Glutamatergic neuron (in vitro differentiated cells): ENCODE results near the gene B3GAT3. TPM values are rescaled to one million over a fixed set of nuclear protein-coding genes. Genes with fewer than 3 reads are reported as not detected.

ENCODE experiments used
- DNase-seq: peaks from one replicate; pipeline ENCODE4 v3.0.0; 2022
- H3K27ac Mint-ChIP-seq: one replicate; pipeline ENCODE4 v1.8.0; 2020; ENCODE audit warnings: mild to moderate bottlenecking, mixed read lengths, inconsistent platforms; ENCODE audit not compliant: unreplicated experiment
- H3K27me3 Mint-ChIP-seq: one replicate; pipeline ENCODE4 v1.8.0; 2020; ENCODE audit warnings: mild to moderate bottlenecking, moderate library complexity, mixed read lengths, inconsistent platforms; ENCODE audit not compliant: unreplicated experiment
- H3K36me3 Mint-ChIP-seq: one replicate; pipeline ENCODE4 v1.8.0; 2020; ENCODE audit warnings: mild to moderate bottlenecking, mixed read lengths, inconsistent platforms; ENCODE audit not compliant: unreplicated experiment
- H3K4me1 Mint-ChIP-seq: one replicate; pipeline ENCODE4 v1.8.0; 2020; ENCODE audit warnings: mild to moderate bottlenecking, low read depth, mixed read lengths, inconsistent platforms; ENCODE audit not compliant: unreplicated experiment
- H3K4me3 Mint-ChIP-seq: one replicate; pipeline ENCODE4 v1.8.0; 2020; ENCODE audit warnings: mild to moderate bottlenecking, mixed read lengths, inconsistent platforms; ENCODE audit not compliant: unreplicated experiment
- H3K9me3 Mint-ChIP-seq: one replicate; pipeline ENCODE4 v1.8.0; 2020; ENCODE audit warnings: mild to moderate bottlenecking, moderate library complexity, mixed read lengths, inconsistent platforms; ENCODE audit not compliant: unreplicated experiment
- CTCF ChIP-seq: fragments of 200-600 bp; sonication (generic); IDR thresholded peaks from one replicate; pipeline ENCODE4 v1.5.0; 2021; ENCODE audit not compliant: partially characterized antibody, unreplicated experiment
- total RNA-seq: library from RNA; stranded (reverse); fragmentation: NEBNext Ultra II Directional; extraction: Animal tissue kit (Norgen Biotek cat#: 25700); gene quantifications from one replicate; pipeline ENCODE4 v1.2.1, GENCODE V29; 2021; ENCODE audit not compliant: unreplicated experiment

Gene B3GAT3
- total RNA-seq, 1 donor from 2014 or later, result 71.6 TPM

GRCh38 chr11:62575156-62575555 lies 46.6 kb downstream of the B3GAT3 start:
- TF ChIP-seq CTCF, result no peak
- no peak for DNase-seq
- Mint-ChIP-seq H3K9me3 (peaks cover 5% of the 10 kb centered on the region), H3K4me1 (peaks cover 16% of the 10 kb centered on the region), H3K27ac (peak overlapping the region; percentile 91), H3K27me3 (peaks cover 8% of the 10 kb centered on the region), H3K4me3 (peak overlapping the region; percentile 99), H3K36me3 (peaks cover 3% of the 10 kb centered on the region)

- no peak for TF ChIP-seq CTCF
- Mint-ChIP-seq H3K36me3 (peaks cover 3% of the 10 kb centered on the region), H3K9me3 (peaks cover 5% of the 10 kb centered on the region), H3K4me1 (peaks cover 16% of the 10 kb centered on the region), H3K27ac (peak overlapping the region; percentile 94), H3K27me3 (peaks cover 8% of the 10 kb centered on the region), H3K4me3 (peak overlapping the region; percentile 99)
- DNase-seq, result no peak
Observed at GRCh38 chr11:62574363-62575071, 47.3 kb downstream of the B3GAT3 start.

DNA sequence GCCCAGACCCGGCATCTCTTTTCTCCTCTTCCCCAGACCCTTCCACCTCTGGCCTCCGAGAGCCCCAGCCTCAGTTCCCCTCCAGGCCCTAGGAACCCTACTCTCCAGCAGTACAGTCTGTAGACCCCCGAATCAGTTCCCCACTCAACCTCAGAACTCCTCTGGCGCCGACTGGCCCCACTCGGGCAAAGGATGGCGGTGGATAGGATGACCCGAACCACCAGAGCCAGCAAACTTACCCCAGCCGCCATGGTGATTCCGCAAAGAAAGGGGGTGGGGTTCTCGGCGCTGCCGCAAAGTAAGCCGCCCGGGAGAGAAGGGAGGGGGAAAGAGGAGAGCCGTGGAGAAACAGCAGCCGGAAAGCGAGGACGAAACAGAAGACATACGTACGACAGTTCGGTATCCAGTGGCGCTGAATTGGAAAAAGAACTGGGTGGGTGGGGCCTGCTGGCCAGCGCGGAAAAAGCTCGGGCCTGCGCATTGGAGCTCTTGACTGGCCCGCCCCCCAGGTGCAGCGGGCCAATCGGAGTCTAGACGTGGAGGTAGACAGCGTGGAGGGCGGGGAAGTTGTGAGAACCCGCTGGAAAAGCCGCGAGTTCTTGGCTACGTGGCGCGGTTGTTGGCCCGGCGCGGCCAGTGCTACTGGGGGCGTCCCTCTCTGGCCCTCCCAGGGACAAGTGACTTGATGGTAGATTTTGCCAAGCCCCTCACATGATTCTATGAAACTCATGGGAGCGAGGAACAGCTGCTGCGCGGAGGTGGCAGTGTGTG lies 48.0 kb downstream of the B3GAT3 start, which contains the start of gene EEF1G:
EEF1G (minus strand) TSS at position 300 of the 771 bp plus-strand sequence; CDS start at position 251, 49 bp downstream.
- Mint-ChIP-seq H3K36me3 (peaks cover 3% of the 10 kb centered on the region), H3K4me1 (peaks cover 16% of the 10 kb centered on the region), H3K27ac (peak within 1 kb of the TSS; percentile 94), H3K9me3 (peaks cover 5% of the 10 kb centered on the region), H3K27me3 (peaks cover 8% of the 10 kb centered on the region), H3K4me3 (peak within 1 kb of the TSS; percentile 99)
- peak; percentile 95 for DNase-seq
- TF ChIP-seq CTCF, result no peak

GRCh38 chr11:62573006-62573591 lies 48.7 kb downstream of the B3GAT3 start:
- Mint-ChIP-seq H3K27me3 (peaks cover 8% of the 10 kb centered on the region), H3K36me3 (peaks cover 3% of the 10 kb centered on the region), H3K9me3 (peaks cover 5% of the 10 kb centered on the region), H3K4me3 (peak overlapping the region; percentile 99), H3K27ac (peak overlapping the region; percentile 94), H3K4me1 (peaks cover 16% of the 10 kb centered on the region)
- no peak for DNase-seq
- TF ChIP-seq CTCF, result no peak
